Activated CD4-positive, alpha-beta T cell treated with anti-CD3 and anti-CD28 coated beads, Interleukin-2, Interleukin-6, amounts not matched to agents 100 ng/mL and 50 ng/mL, durations not matched to agents 16 hours and 8 hours (primary cell): ENCODE results near the gene SLC39A9.
"Not testable (repeated sequence)": the region's sequence is repeated elsewhere in the genome, so short reads cannot be mapped to it uniquely, and the experiment has no call there.

Experiments
- DNase-seq: peaks from one replicate; pipeline ENCODE4 v3.0.0-alpha.2; 2020

Gene SLC39A9

GRCh38 chr14:69370061-69370460 is 28.4 kb upstream of the SLC39A9 start:
- no peak for DNase-seq

DNA sequence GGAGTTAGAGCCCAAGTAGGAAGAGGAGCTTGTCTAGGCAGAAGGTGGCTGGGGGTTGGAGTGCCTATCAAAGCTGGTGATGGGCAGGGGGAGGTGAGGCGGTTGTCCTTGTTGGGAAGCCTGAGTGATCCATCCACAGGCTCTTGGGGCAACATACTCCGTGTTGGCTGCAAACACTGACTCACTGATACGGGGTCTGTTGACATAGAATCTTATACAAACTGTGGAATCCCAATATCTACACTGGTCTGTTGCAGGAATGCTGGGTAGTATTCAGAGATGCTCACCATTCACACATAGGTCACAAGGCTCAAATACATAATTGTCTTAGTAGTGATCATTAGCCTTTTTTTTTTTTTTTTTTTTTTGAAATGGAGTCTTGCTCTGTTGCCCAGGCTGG is 26.3 kb upstream of the SLC39A9 start:
- no peak for DNase-seq

- no peak for DNase-seq
These were observed 25.4 kb upstream of the SLC39A9 start for GRCh38 chr14:69373104-69373503.

DNA sequence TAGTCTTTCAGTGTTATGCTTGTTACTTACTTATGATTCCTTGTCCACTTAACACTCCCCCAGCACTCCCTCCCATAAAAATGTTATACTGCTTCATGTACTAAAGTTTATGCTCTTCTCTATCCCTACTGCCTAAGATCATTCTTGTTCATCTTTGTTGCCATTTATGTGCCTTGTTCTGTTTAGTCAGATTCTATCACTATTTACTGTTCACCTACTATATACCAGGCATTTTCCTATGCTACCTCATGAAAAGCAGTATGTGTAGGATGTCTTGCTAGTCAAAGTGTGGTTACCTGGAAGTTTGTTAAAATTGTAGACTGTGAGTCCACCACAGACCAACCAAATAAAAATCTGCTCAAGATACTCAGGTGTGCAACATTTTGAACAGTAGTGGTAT is 24.3 kb upstream of the SLC39A9 start:
- DNase-seq = no peak

- DNase-seq = no peak
These were observed 23.3 kb upstream of the SLC39A9 start for GRCh38 chr14:69375182-69375581.

GRCh38 chr14:69375722-69376121 is 22.8 kb upstream of the SLC39A9 start:
- DNase-seq = no peak

DNA sequence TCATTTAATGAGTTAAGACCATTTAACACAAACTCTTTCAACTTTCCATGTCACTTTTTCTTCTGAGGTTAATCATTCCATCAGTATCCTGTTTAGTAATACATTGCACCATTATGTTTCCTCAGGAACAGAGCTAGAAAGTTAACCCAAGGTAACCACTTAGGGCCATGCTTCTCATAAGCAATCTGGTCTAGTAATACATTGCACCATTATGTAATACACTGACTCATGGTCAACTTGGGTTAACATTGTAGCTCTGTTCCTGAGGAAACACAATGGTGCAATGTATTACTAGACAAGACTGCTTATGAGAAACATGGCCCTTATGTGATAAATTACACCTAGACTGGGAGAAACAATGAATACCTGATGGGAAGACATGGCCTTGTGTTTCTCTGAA is 22.1 kb upstream of the SLC39A9 start:
- no peak for DNase-seq

DNA sequence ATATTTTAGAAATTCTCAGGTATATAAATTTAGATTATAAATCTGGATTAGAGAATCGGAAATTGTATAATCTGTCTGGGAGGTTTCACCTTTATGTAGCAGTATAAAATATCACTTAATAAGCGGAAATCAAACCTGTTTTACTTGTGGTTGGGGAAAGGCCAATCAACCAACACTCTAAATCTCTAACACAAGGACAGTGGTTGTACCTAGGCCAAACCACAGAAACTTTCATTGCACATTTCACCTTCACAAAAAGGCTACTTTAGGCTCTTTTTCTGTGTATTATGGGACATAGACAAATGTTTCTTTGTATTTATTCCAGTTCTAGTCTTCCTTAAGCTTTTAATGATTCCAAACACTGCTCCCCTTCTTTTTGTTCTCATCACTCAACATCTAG is 20.2 kb upstream of the SLC39A9 start:
- DNase-seq = no peak

DNA sequence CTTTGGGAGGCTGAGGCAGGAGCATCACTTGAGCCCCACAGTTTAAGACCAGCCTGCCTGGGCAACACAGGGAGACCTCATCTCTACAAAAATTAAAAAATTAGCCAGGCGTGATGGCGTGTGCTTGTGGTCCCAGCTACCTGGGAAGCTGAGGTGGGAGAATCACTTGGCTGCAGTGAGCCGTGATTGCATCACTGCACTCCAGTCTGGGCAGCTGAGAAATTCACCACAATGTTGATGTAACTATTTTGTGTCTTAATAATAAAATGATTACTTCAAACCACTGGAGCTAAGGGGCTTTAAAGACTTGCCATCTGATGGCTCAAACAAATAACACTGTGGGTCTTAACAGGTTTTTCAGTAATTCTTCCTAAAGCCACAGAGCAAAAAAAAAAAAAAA is 11.2 kb upstream of the SLC39A9 start:
- no peak for DNase-seq

- DNase-seq = not testable (repeated sequence)
These were observed 7.1 kb upstream of the SLC39A9 start for GRCh38 chr14:69391400-69391799.

DNA sequence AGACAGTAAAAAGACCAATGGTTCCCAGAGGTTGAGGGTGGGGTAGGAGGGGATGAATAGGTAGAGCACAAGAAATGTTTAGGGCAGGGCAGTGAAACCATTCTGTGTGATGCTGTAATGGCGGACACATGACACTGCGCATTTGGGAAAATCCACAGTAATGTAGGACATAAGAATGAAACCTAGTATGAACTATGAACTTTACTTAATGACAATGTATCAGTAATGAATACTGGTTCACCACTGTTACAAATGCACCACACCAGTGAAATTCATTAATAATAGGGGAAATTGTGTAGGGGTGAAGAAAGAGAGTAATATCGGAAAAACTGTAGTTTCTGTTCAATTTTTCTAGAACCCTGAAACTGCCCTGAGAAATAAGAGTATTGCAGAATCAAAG is 6.0 kb upstream of the SLC39A9 start:
- no peak for DNase-seq

- DNase-seq = no peak
These were observed 2.6 kb upstream of the SLC39A9 start for GRCh38 chr14:69395929-69396328.

DNA sequence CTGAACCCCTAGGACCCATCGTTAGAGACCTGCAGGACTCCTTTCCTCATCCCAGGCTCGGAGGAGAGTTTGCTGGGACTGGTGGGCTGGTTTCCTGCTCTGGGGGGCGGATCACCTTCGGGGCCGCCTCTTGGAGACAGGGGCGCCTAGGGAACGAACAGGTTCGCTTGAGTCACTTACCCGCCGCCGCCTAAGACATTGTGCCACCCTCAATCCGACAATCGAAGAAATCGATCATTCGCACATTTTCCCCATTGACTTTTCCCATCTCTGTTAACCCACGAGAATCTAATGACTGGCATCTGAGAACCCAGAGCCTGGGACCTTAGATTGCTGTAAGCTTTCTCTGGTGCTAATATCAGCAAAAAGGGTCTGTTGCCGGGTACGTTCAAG is 322 bp downstream of the SLC39A9 start:
- DNase-seq = no peak

DNA sequence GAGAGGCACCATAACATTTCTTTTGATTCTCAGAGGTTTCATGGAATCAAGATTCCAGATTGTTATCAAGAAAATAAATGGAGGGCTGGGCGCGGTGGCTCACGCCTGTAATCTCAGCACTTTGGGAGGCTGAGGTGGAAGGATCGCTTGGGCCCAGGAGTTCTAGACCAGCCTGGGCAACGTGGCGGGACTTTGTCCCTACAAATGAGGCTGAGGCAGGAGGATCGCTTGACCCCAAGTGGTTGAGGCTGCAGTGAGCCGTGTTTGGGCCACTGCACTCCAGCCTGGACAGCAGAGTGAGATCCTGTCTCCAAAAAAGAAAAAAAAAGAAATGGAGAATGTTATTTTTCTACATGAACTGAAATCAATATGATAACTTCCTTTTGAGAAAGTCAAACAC is 1.3 kb downstream of the SLC39A9 start:
- no peak for DNase-seq

DNA sequence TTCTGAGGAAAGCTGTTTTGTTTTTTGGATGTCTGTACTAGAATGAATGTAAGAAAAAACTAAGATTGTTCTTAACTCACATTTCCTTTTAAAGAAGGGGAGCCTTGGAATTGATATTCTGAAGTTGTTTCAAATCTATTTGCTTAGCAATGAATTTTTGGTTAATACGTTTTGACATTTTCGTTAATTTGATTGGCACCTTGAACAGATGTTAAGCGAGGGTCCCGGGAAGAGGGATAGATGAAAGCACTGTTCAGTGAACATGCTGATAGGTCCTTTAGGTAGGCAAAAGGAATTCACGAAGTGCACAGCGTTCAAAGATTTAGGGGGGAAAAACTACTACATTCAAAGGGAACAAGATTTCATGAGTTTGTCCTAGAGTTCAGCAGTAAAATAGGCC is 1.7 kb downstream of the SLC39A9 start:
- no peak for DNase-seq

GRCh38 chr14:69401841-69402240 is 3.3 kb downstream of the SLC39A9 start:
- DNase-seq = no peak

DNA sequence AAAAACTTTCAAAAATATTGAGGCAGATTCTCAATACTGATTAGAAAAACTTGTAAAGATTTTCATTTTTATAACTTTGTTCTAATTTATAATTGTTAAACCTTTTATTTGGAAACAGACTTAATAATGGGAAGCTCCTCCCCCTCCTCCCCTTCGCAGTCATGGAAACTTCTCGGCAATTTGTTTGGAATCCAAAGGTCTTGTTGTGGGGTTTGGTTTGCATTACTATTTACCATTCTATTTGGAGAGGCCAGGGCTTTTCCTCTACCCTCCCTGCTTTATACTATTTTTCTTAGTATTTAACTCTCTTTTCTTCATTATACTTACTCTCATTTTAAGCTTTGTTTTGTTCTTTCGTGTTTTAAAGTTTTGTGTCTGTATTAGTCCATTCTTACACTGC is 6.0 kb downstream of the SLC39A9 start:
- no peak for DNase-seq

DNA sequence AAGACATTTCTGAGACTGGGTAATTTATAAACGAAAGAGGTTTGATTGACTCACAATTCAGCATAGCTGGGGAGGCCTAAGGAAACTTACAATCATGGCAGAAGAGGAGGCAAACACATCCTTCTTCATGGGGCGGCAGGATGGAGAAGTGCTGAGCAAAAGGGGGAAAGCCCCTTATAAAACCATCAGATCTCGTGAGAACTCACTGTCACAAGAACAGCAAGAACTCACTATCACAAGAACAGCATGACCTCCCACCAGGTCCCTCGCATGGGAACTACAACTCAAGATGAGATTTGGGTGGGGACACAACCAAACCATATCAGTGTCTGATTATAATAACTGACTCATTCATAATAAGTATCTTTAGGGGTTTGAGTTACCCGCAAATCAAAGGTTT is 6.4 kb downstream of the SLC39A9 start:
- no peak for DNase-seq

GRCh38 chr14:69405762-69406161 is 7.3 kb downstream of the SLC39A9 start:
- DNase-seq = no peak

DNA sequence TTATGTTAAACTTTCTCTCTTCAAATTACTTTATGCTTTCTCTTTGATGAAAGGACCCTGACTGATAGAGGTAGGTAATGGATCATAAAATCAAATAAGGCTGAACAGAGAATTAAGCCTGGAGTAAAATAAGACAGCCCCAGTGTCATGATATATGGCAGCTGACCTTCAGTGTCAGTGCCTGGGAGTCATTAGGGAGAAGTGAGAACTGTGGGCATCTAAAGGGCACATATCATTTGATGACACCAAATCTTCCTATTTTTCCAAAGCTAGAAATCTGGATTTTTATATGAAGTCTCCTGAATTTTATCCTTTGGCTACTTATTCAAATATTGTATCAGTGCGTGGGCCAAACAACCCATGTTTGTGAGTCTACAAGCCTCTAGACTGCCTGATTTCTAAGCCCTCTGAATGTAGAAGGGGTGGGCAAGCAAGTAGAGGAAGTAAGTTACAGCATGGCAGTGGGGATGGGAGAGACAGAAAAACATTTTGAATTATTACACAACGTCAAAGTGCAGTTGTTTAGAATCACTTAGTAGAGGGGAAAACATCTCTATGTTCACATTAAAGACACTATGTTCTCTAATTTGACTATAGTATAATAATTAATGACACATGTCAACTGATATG is 10.0 kb downstream of the SLC39A9 start:
- no peak for DNase-seq

GRCh38 chr14:69413483-69413882 is 15.0 kb downstream of the SLC39A9 start:
- no peak for DNase-seq

GRCh38 chr14:69416087-69416486 is 17.6 kb downstream of the SLC39A9 start:
- not testable (repeated sequence) for DNase-seq

DNA sequence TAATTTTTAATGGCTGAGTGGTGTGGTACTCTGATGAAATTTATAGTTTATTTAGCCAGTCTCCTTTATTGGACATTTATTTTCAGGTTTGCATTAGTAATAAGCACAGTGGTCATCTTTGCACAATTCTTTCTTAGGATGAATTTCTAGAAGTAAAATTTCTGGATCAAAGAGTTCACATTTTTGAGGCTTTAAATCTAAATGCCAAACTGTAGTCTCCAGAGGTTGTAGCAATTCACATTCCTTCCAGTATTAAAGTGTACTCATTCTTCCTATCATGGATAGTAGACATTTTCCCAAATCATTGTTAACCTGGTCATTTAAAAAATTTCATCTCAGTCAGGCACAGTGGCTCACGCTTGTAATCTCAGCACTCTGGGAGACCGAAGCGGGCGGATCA is 24.8 kb downstream of the SLC39A9 start:
- DNase-seq = no peak

- DNase-seq = no peak
These were observed 25.8 kb downstream of the SLC39A9 start for GRCh38 chr14:69424149-69424923.

- DNase-seq = no peak
These were observed 29.1 kb downstream of the SLC39A9 start for GRCh38 chr14:69427596-69427995.
